SK-N-MC (cell line): ENCODE data around the gene MMP21.

ENCODE experiments used
- EZH2 ChIP-seq: fragments of 200-600 bp; sonication (generic); IDR thresholded peaks from one replicate; pipeline ENCODE4 v1.6.1; 2017; ENCODE audit warnings: antibody characterized with exemption
- FOXP2 ChIP-seq: optimal IDR thresholded peaks from 2 replicates; pipeline ENCODE3; 2011; ENCODE audit warnings: mild to moderate bottlenecking, moderate library complexity; ENCODE audit not compliant: insufficient read depth; ENCODE audit errors: extremely low read length, control extremely low read depth
- POLR2AphosphoS5 ChIP-seq: IDR thresholded peaks from 2 replicates; pipeline ENCODE4 v1.6.1; 2012; ENCODE audit warnings: mild to moderate bottlenecking, low read depth, low read length, borderline replicate concordance

GRCh38 chr10:125792342-125793300, 17.0 kb upstream of the MMP21 start:
- TF ChIP-seq FOXP2 (no peak), EZH2 (no peak), POLR2AphosphoS5 (no peak)
